Neural progenitor cell (in vitro differentiated cells): ENCODE measurements around the gene CDR2L. TPM values are rescaled to one million over a fixed set of nuclear protein-coding genes. Genes with fewer than 3 reads are reported as not detected.
"Not testable (repeated sequence)": the region's sequence is repeated elsewhere in the genome, so short reads cannot be mapped to it uniquely, and the experiment has no call there.

Source experiments
- DNase-seq: peaks from one replicate; pipeline ENCODE4 v3.0.0-alpha.2; 2016; ENCODE audit warnings: low spot score
- H2AFZ ChIP-seq: fragments of 200-600 bp; sonication (generic); replicated peaks from 2 replicates; pipeline ENCODE4 v1.6.1; 2016; ENCODE audit warnings: antibody characterized with exemption
- H3F3A ChIP-seq: fragments of 200-600 bp; sonication (generic); 2 replicates; pipeline ENCODE4 v1.6.1; 2016; ENCODE audit warnings: antibody characterized with exemption, low read depth
- H3K27ac ChIP-seq: fragments of 200-600 bp; sonication (generic); 2 replicates; pipeline ENCODE4 v1.5.1; 2016; ENCODE audit warnings: mild to moderate bottlenecking
- H3K27me3 ChIP-seq: fragments of 200-600 bp; sonication (generic); 2 replicates; pipeline ENCODE4 v1.6.1; 2016; ENCODE audit warnings: mild to moderate bottlenecking, moderate library complexity
- H3K36me3 ChIP-seq: fragments of 200-600 bp; sonication (generic); 2 replicates; pipeline ENCODE4 v1.5.1; 2016
- H3K4me1 ChIP-seq: fragments of 200-600 bp; sonication (generic); 2 replicates; pipeline ENCODE4 v1.6.1; 2016; ENCODE audit warnings: mixed run types
- H3K4me2 ChIP-seq: fragments of 200-600 bp; sonication (generic); 2 replicates; pipeline ENCODE4 v1.6.1; 2016
- H3K4me3 ChIP-seq: fragments of 200-600 bp; sonication (generic); 2 replicates; pipeline ENCODE4 v1.5.1; 2016
- H3K79me2 ChIP-seq: fragments of 200-600 bp; sonication (generic); 2 replicates; pipeline ENCODE4 v1.6.1; 2016; ENCODE audit warnings: low read depth
- H3K9ac ChIP-seq: fragments of 200-600 bp; sonication (generic); 2 replicates; pipeline ENCODE4 v1.6.1; 2016
- H3K9me3 ChIP-seq: fragments of 200-600 bp; sonication (generic); 2 replicates; pipeline ENCODE4 v1.5.1; 2016; ENCODE audit warnings: low read depth
- H4K20me1 ChIP-seq: fragments of 200-600 bp; sonication (generic); 2 replicates; pipeline ENCODE4 v1.6.1; 2016; ENCODE audit warnings: low read depth
- H3K27ac Mint-ChIP-seq: 3 replicates; pipeline ENCODE4 v1.8.0; 2021; ENCODE audit warnings: mixed read lengths
- H3K27me3 Mint-ChIP-seq: 2 replicates; pipeline ENCODE4 v1.8.0; 2022; ENCODE audit warnings: low read depth, mild to moderate bottlenecking, inconsistent platforms, moderate library complexity, mixed read lengths; ENCODE audit not compliant: insufficient read depth
- H3K36me3 Mint-ChIP-seq: 3 replicates; pipeline ENCODE4 v1.8.0; 2021; ENCODE audit warnings: mixed read lengths
- H3K4me1 Mint-ChIP-seq: 3 replicates; pipeline ENCODE4 v1.8.0; 2021; ENCODE audit warnings: mixed read lengths
- H3K4me3 Mint-ChIP-seq: 3 replicates; pipeline ENCODE4 v1.8.0; 2021; ENCODE audit warnings: mild to moderate bottlenecking, moderate library complexity, mixed read lengths
- H3K9me3 Mint-ChIP-seq: 3 replicates; pipeline ENCODE4 v1.8.0; 2020; ENCODE audit warnings: mixed read lengths
- CTCF ChIP-seq: fragments of 200-600 bp; sonication (generic); IDR thresholded peaks from 2 replicates; pipeline ENCODE4 v1.5.1; 2017; ENCODE audit warnings: antibody characterized with exemption, mild to moderate bottlenecking
- EZH2 ChIP-seq: fragments of 200-600 bp; sonication (generic); IDR thresholded peaks from 2 replicates; pipeline ENCODE4 v1.6.1; 2017; ENCODE audit warnings: antibody characterized with exemption, mild to moderate bottlenecking, moderate library complexity
- EZH2phosphoT487 ChIP-seq: fragments of 200-600 bp; sonication (generic); IDR thresholded peaks from 2 replicates; pipeline ENCODE4 v1.6.1; 2017; ENCODE audit warnings: antibody characterized with exemption
- total RNA-seq: library from RNA; depleted of rRNA; stranded (reverse); fragments of >200 nt; gene quantifications from 2 replicates; pipeline ENCODE4 v1.2.3, GENCODE V29; 2015; ENCODE audit warnings: low replicate concordance

The CDR2L gene
- total RNA-seq, 1 donor from 2014 or later = 4.0 TPM

DNA sequence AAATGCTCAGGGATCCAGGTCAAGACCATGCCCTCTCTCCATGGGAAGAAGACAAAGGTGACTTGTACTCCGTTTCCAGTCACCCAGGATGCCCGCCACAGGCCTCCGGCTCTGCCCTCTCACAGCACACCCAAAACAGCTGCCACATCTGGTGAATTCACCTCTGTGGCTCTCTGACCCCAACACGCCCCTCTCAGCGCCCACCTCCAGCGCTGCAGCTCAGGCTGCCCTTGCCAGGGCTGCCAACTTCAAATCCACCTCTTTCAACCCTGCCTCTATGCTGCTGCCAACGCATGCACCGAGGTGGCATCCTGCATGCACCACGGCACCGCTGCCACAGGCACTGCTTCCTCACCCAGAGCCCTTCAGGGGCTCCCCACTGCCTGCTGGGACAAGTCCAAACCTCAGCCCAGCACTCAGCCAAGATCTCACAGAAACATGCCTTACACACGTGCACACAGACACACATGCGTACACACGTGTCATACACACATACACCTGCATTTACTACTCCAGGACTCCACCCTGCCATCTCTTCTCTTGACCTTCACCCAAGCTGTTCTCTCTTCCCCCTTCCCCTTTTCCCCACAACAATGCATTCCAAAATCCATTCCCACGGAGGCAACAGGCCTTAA, 22.3 kb upstream of the CDR2L start:
- H2AFZ ChIP-seq = no peak overlapping the region
- H3K4me1 ChIP-seq = no peaks in the 10 kb centered on the region
- no peak overlapping the region for H3K4me2 ChIP-seq
- Mint-ChIP-seq H3K4me3 (peak overlapping the region; percentile 59), H3K4me1 (peaks cover 6% of the 10 kb centered on the region), H3K9me3 (no peaks in the 10 kb centered on the region), H3K27me3 (peaks cover 14% of the 10 kb centered on the region), H3K27ac (no peak overlapping the region), H3K36me3 (no peaks in the 10 kb centered on the region)
- no peak overlapping the region for H3K27ac ChIP-seq
- DNase-seq = no peak
- no peaks in the 10 kb centered on the region for H3F3A ChIP-seq
- H3K9me3 ChIP-seq = no peaks in the 10 kb centered on the region
- no peaks in the 10 kb centered on the region for H3K79me2 ChIP-seq
- no peaks in the 10 kb centered on the region for H4K20me1 ChIP-seq
- H3K36me3 ChIP-seq = no peaks in the 10 kb centered on the region
- peaks cover 11% of the 10 kb centered on the region for H3K27me3 ChIP-seq
- TF ChIP-seq EZH2phosphoT487 (no peak), EZH2 (no peak), CTCF (no peak)
- H3K9ac ChIP-seq = no peak overlapping the region
- H3K4me3 ChIP-seq = no peak overlapping the region

- Histone ChIP-seq H3K4me2 (no peak overlapping the region), H3K27ac (no peak overlapping the region), H3K27me3 (peaks cover 35% of the 10 kb centered on the region), H3K79me2 (no peaks in the 10 kb centered on the region), H3F3A (peaks cover 6% of the 10 kb centered on the region), H3K9me3 (no peaks in the 10 kb centered on the region), H2AFZ (no peak overlapping the region), H4K20me1 (no peaks in the 10 kb centered on the region), H3K9ac (no peak overlapping the region), H3K36me3 (no peaks in the 10 kb centered on the region), H3K4me3 (no peak overlapping the region), H3K4me1 (no peaks in the 10 kb centered on the region)
- TF ChIP-seq CTCF (no peak), EZH2phosphoT487 (no peak), EZH2 (no peak)
- no peaks in the 10 kb centered on the region for H3K36me3 Mint-ChIP-seq
- no peak overlapping the region for H3K4me3 Mint-ChIP-seq
- no peak overlapping the region for H3K27ac Mint-ChIP-seq
- peaks cover 21% of the 10 kb centered on the region for H3K27me3 Mint-ChIP-seq
- peaks cover 5% of the 10 kb centered on the region for H3K4me1 Mint-ChIP-seq
- H3K9me3 Mint-ChIP-seq = no peaks in the 10 kb centered on the region
- no peak for DNase-seq
Measured at GRCh38 chr17:74968361-74968780, 19.1 kb upstream of the CDR2L start.

GRCh38 chr17:74969501-74969900, 17.9 kb upstream of the CDR2L start:
- not testable (repeated sequence) for H3K9ac ChIP-seq, DNase-seq, H3K4me1 ChIP-seq, H3K36me3 ChIP-seq, H3K4me3 Mint-ChIP-seq, H3K9me3 Mint-ChIP-seq, H3F3A ChIP-seq, H3K79me2 ChIP-seq, H3K4me1 Mint-ChIP-seq, H3K27ac ChIP-seq, H3K4me3 ChIP-seq, H3K36me3 Mint-ChIP-seq, H2AFZ ChIP-seq, H3K4me2 ChIP-seq, H3K27ac Mint-ChIP-seq, H4K20me1 ChIP-seq, H3K9me3 ChIP-seq
- H3K27me3 ChIP-seq = peaks cover 46% of the 10 kb centered on the region
- peaks cover 30% of the 10 kb centered on the region for H3K27me3 Mint-ChIP-seq

DNA sequence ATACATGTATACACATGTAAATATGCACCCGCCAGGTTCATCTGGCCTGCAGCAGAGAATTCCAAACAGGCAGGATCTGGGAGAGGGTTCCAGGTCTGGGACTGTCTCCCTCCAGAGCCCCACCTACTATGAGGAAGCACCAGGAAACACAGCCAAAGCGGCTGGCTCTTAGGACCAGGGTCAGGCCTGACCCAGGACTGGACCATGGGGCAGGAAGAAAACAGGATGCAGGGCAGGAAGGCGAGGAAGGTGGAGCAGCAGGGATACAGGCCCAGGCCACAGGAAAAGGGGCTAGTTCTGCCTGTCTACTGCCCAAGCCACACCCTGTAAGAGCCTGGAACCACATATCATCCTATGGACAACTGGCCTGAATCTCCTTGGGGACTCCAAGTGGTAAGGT, 17.0 kb upstream of the CDR2L start:
- H3K4me3 Mint-ChIP-seq = peak overlapping the region; percentile 81
- no peaks in the 10 kb centered on the region for H3K9me3 Mint-ChIP-seq
- Histone ChIP-seq H3K4me1 (no peaks in the 10 kb centered on the region), H4K20me1 (no peaks in the 10 kb centered on the region), H3K9me3 (no peaks in the 10 kb centered on the region), H3K27ac (no peak overlapping the region), H3K36me3 (no peaks in the 10 kb centered on the region), H3K9ac (no peak overlapping the region), H3K27me3 (peaks cover 55% of the 10 kb centered on the region), H3K4me2 (no peak overlapping the region), H3K79me2 (no peaks in the 10 kb centered on the region), H3F3A (peaks cover 6% of the 10 kb centered on the region), H3K4me3 (no peak overlapping the region), H2AFZ (no peak overlapping the region)
- no peaks in the 10 kb centered on the region for H3K36me3 Mint-ChIP-seq
- peaks cover 36% of the 10 kb centered on the region for H3K27me3 Mint-ChIP-seq
- TF ChIP-seq EZH2phosphoT487 (no peak), CTCF (no peak), EZH2 (no peak)
- peaks cover 7% of the 10 kb centered on the region for H3K4me1 Mint-ChIP-seq
- DNase-seq = no peak
- H3K27ac Mint-ChIP-seq = no peak overlapping the region
